AG09309 (cell line): ENCODE measurements around the gene ABLIM2.

Experiments
- DNase-seq: peaks from one replicate; pipeline ENCODE4 v3.0.0-alpha.2; 2010; ENCODE audit warnings: low read depth
- H3K4me3 ChIP-seq: 2 replicates; pipeline ENCODE4 v1.5.1; 2011; ENCODE audit warnings: mild to moderate bottlenecking, low read depth, low read length, moderate library complexity; ENCODE audit not compliant: control insufficient read depth
- TF ChIP-seq, protein P1 (sequence below): IDR thresholded peaks from 2 replicates; pipeline ENCODE4 v1.5.1; 2011; ENCODE audit warnings: mild to moderate bottlenecking, low read depth, low read length, inconsistent platforms; ENCODE audit not compliant: insufficient read depth, control insufficient read depth; ENCODE audit errors: missing control alignments

Gene ABLIM2

GRCh38 chr4:8102831-8103230, 55.8 kb downstream of the ABLIM2 start:
- H3K4me3 ChIP-seq, result no peak overlapping the region
- no peak for DNase-seq
- TF ChIP-seq, protein P1, sequence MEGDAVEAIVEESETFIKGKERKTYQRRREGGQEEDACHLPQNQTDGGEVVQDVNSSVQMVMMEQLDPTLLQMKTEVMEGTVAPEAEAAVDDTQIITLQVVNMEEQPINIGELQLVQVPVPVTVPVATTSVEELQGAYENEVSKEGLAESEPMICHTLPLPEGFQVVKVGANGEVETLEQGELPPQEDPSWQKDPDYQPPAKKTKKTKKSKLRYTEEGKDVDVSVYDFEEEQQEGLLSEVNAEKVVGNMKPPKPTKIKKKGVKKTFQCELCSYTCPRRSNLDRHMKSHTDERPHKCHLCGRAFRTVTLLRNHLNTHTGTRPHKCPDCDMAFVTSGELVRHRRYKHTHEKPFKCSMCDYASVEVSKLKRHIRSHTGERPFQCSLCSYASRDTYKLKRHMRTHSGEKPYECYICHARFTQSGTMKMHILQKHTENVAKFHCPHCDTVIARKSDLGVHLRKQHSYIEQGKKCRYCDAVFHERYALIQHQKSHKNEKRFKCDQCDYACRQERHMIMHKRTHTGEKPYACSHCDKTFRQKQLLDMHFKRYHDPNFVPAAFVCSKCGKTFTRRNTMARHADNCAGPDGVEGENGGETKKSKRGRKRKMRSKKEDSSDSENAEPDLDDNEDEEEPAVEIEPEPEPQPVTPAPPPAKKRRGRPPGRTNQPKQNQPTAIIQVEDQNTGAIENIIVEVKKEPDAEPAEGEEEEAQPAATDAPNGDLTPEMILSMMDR, result no peak

DNA sequence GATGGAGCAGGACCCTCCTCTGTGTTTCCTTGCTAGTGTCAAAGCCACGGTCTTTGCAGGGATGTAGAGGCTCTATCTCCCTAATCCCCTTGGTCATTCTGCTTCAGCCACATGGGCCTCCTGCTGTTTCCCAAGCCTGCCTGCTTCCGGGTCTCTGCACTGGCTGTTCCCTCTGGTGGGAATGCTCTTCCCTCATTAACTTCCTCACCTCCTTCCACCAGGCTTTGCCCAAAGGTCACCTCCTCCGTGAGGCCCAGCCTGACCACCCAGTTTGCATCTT, 56.6 kb downstream of the ABLIM2 start:
- TF ChIP-seq, protein P1, result no peak
- DNase-seq, result no peak
- H3K4me3 ChIP-seq, result no peak overlapping the region

DNA sequence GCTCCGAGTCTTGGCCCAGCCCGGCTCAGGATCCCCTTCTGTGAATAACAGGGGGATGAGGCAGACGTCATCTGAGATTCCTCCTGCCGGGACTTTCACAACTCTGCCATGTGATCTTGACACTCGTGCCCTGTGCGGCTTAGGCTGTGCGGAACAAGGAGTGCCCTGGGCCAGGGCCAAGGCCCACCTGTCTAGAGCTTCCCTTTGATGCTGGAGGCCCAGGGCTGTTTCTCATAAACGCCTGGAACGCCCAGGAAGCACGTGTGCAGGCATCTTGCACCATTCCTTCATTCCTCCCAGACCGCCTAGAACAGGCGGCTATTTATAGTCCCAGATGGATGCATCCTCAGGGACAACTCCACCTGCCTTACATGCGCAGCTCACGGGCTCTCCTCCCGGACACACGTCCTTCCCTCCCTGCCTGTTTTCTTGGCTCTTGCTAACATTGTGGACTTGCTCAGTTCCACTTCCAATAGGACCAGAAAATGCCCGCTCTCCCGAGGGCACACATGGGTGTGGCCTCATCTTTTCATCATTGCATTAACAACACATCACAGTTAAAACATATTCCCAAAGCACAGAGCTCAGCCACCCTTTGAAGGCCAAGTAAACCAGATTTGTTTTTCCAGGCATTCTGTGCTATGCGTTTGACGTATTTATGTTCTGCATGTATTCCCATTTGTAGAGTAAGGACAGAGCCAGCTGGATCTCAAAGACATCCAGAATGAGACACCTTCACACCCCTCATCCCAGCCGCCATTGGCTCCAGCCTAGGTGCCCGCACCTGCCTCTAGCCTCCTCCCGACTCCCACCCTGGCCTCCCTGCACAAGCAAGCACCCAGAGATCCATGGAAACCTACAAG, 57.2 kb downstream of the ABLIM2 start:
- TF ChIP-seq, protein P1, result no peak
- H3K4me3 ChIP-seq, result no peak overlapping the region
- no peak for DNase-seq

DNA sequence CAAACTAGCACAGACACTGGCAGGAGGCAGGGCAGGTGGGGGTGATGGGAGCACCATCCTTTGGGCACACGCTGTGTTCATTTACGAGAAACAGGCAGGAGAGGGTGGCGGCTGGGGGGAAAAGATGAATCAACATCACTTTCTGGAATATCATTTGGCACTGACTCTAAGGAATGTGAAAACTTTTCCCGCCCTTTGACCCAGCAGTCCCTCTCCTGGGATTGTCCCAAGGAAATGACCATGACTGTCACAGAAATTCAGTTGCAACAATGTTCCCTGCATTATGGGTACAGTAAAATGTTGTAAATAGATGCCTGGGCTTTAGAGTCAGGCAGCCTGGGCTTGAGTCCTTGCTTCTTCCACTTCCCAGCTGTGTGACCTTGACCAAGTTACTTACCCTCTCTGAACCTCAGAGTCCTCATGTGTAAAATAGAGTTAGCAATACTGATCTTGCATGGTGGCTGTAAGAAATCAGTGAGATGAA, 58.6 kb downstream of the ABLIM2 start:
- no peak overlapping the region for H3K4me3 ChIP-seq
- TF ChIP-seq, protein P1, result no peak
- DNase-seq, result no peak

GRCh38 chr4:8098506-8098905, 60.1 kb downstream of the ABLIM2 start:
- TF ChIP-seq, protein P1, result no peak
- DNase-seq, result no peak
- no peak overlapping the region for H3K4me3 ChIP-seq

DNA sequence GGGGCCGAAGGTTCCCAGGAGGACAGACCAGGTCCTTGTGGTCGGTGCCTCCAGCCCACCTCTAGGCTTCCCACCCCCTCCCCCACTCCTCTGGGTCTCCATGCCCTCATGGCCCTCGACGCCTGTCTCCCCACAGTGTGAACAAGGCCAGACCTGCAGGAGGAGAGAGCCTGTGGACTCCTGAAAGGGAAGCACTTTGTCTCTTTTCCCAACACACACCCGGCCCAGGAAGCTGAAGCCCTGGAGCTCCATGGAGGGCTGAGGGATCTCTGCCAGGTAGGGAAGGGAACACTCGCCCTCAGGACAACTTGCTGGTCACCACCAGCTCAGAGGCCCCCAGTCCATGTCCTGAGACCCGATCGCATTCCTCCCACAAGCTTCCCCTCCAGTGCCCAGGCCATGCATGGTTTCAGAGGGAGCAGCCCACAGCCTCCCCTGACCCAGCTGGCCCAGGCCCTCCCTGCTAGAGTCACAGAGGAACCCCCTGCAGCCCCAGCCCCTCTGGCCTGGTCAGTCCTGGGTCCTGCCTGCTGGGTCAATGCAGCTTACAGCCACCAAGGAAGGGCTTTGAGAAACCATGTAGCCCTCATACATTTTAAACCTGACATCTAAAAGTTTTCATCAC, 60.8 kb downstream of the ABLIM2 start:
- DNase-seq, result no peak
- TF ChIP-seq, protein P1, result no peak
- no peak overlapping the region for H3K4me3 ChIP-seq
